Right lobe of liver (tissue), 6 donors: ENCODE measurements around the gene PNMA8B. TPM values are rescaled to one million over a fixed set of nuclear protein-coding genes. Genes with fewer than 3 reads are reported as not detected.
A peak's percentile ranks its signal among the peaks of the same experiment; 100 is the strongest.

Experiments used
- ATAC-seq, 4 donors: fragments of 200-7000 bp; cut with Tn5 transposase; one replicate each; pipeline ENCODE4 v1.9.1; 2020; ENCODE audit warnings: mild to moderate bottlenecking in 4 of 4, moderate library complexity in 4 of 4
- DNase-seq, 3 donors: peaks; one replicate each; pipeline ENCODE4 v3.0.0-alpha.2; 2020
- H3K27ac ChIP-seq, 3 donors: fragments of 200-600 bp; one replicate each; pipeline ENCODE4 v1.8.0; 2022
- H3K27me3 ChIP-seq, 2 donors: fragments of 200-600 bp; one replicate each; pipeline ENCODE4 v1.8.0; 2022
- H3K36me3 ChIP-seq, 4 donors: fragments of 200-600 bp; sonication (generic) in 1 of 4; one replicate each; pipeline versions ENCODE4 v1.5.1 to v1.8.0; 2017 to 2022; ENCODE audit warnings: control low read depth in 1 of 4
- H3K4me1 ChIP-seq, 4 donors: fragments of 200-600 bp; sonication (generic) in 1 of 4; one replicate each; pipeline versions ENCODE4 v1.5.1 to v1.8.0; 2017 to 2022; ENCODE audit warnings: control low read depth in 1 of 4
- H3K4me3 ChIP-seq, 3 donors: fragments of 200-600 bp; one replicate each; pipeline ENCODE4 v1.8.0; 2022
- H3K9me3 ChIP-seq, 4 donors: fragments of 200-600 bp; sonication (generic) in 1 of 4; one replicate each; pipeline versions ENCODE4 v1.5.1 to v1.8.0; 2017 to 2022; ENCODE audit warnings: control low read depth in 1 of 4
- POLR2A ChIP-seq: fragments of 450-650 bp; IDR thresholded peaks from one replicate; pipeline ENCODE4 v1.6.1; 2017; ENCODE audit warnings: antibody characterized with exemption, mild to moderate bottlenecking
- WGBS: methylation state at CpG from one replicate; pipeline ENCODE4 v1.1.6; 2018; ENCODE audit warnings: low coverage, low lambda C conversion rate; ENCODE audit not compliant: insufficient coverage; ENCODE audit errors: missing lambda C conversion rate; 5-methylcytosine and 5-hydroxymethylcytosine counted together
- intact Hi-C, 2 donors: fragments of 100-400 bp; cut with DNase I; formaldehyde crosslinking; loops; one replicate each; pipeline versions ENCODE4 v1.11.2 to v1.14.1; 2022
- total RNA-seq, 6 experiments: library from RNA; depleted of rRNA in 2 of 6; stranded (reverse); fragments of >200 nt in 2 of 6; fragmentation: NEBNext Ultra II Directional in 3 of 6; extraction: Animal tissue kit (Norgen Biotek cat#: 25700) in 3 of 6; gene quantifications; one replicate each; pipeline versions ENCODE4 v1.1.0 to v1.2.4, GENCODE V29; 2016 to 2023
- TF ChIP-seq, protein P1 (sequence below), 4 donors: fragments of 200-600 bp in 3 of 4; fragments of 450-650 bp in 1 of 4; IDR thresholded peaks; one replicate each; pipeline versions ENCODE4 v1.5.1 to v1.8.0; 2016 to 2022; ENCODE audit warnings: antibody characterized with exemption in 4 of 4, mild to moderate bottlenecking in 2 of 4
- donor health status: DM: no; HTN: yes; CAD: no.
- donor health status: DM: no; HTN: no; CAD: no.
- donor health status: DM: no; HTN: no; CAD: no.
- donor health status: DM: no; HTN: yes; CAD: no.
- donor health status: DM: no; HTN: yes; CAD: no.

The PNMA8B gene
- total RNA-seq, 6 experiments from 2014 or later, result 0.20 to 0.55 (median 0.33) TPM

DNA sequence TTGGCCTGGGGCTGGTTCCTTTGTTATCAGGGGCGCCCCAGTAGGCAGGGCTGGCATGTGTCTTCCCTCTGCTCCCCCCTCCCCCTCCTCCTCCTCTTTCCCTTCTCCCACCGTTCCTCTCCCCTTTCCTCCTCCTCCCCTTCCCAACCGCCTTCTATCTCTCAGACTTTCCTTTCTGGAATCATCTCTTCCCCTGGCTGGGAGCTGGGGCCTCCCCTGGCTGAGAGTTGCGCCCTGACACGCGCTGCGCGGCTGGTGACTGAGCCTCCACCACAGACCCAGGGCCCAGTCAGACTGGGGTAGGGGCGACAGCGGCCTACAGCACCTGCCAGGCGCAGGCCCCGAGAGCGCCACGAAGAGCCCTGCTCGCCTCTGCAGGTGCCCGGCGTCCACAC is 2.8 kb downstream of the PNMA8B start:
- Histone ChIP-seq H3K27ac (peak overlapping the region in 1 of 3 donors; percentile 57), H3K4me1 (peaks cover 0 to 11% (median 0%) of the 10 kb centered on the region in 4 donors), H3K27me3 (peaks cover 0 to 11% of the 10 kb centered on the region in 2 donors), H3K4me3 (peak overlapping the region; percentile 25 to 41 (median 26)), H3K9me3 (no peaks in the 10 kb centered on the region), H3K36me3 (no peaks in the 10 kb centered on the region)
- whole genome bisulfite sequencing, result 10% methylated on average over 8 of the region's 17 CpGs
- TF ChIP-seq, protein P1, sequence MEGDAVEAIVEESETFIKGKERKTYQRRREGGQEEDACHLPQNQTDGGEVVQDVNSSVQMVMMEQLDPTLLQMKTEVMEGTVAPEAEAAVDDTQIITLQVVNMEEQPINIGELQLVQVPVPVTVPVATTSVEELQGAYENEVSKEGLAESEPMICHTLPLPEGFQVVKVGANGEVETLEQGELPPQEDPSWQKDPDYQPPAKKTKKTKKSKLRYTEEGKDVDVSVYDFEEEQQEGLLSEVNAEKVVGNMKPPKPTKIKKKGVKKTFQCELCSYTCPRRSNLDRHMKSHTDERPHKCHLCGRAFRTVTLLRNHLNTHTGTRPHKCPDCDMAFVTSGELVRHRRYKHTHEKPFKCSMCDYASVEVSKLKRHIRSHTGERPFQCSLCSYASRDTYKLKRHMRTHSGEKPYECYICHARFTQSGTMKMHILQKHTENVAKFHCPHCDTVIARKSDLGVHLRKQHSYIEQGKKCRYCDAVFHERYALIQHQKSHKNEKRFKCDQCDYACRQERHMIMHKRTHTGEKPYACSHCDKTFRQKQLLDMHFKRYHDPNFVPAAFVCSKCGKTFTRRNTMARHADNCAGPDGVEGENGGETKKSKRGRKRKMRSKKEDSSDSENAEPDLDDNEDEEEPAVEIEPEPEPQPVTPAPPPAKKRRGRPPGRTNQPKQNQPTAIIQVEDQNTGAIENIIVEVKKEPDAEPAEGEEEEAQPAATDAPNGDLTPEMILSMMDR (IDR thresholded peaks at IDR 0.05), result no peak
- TF ChIP-seq POLR2A, result no peak
- ATAC-seq, result peak in 1 of 4 donors; percentile 8
- intact Hi-C loops, result loop anchor here (10.0 kb wide), 2 partner anchors 208 to 218 kb away; no protein-coding TSS in a partner anchor
- DNase-seq, result peak in 1 of 3 donors; percentile 21

- DNase-seq, result no peak
- peaks cover 0 to 15% (median 0%) of the 10 kb centered on the region in 4 donors for H3K4me1 ChIP-seq
- no peak overlapping the region for H3K27ac ChIP-seq
- H3K4me3 ChIP-seq, result no peak overlapping the region
- 20% methylated on average over 12 of the region's 18 CpGs for WGBS
- TF ChIP-seq, protein P1 (IDR thresholded peaks at IDR 0.05), result no peak
- TF ChIP-seq POLR2A, result no peak
- H3K9me3 ChIP-seq, result no peaks in the 10 kb centered on the region
- intact Hi-C loops, result loop anchor here (10.0 kb wide), 2 partner anchors 207 to 217 kb away; no protein-coding TSS in a partner anchor
- H3K27me3 ChIP-seq, result peaks cover 0 to 11% of the 10 kb centered on the region in 2 donors
- ATAC-seq, result no peak
- H3K36me3 ChIP-seq, result no peaks in the 10 kb centered on the region
Observed at GRCh38 chr19:46491975-46492682, 3.5 kb downstream of the PNMA8B start.

DNA sequence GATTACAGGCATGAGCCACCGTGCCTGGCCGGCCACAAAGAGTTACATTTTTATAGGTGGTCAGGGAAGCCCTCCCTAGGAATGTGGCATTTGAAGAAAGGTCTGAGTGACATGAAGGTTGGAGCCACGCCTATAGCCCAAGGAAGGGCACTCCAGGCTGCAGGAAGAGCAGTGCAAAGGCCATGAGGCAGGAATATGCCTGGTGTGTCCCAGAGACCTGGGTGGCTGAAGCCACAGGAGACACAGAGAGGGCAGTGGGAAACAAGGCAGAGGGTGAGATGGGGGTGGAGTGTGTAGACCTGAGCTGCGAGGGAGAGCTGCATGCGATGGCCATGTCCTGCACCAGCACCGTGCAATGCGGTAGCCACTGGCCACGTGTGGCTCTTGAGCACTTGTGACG is 4.9 kb downstream of the PNMA8B start:
- peaks cover 0 to 15% (median 0%) of the 10 kb centered on the region in 4 donors for H3K4me1 ChIP-seq
- DNase-seq (no peak), ATAC-seq (no peak)
- no peak for TF ChIP-seq POLR2A
- TF ChIP-seq, protein P1 (IDR thresholded peaks at IDR 0.05), result no peak
- no peak overlapping the region for H3K27ac ChIP-seq
- no peaks in the 10 kb centered on the region for H3K9me3 ChIP-seq
- WGBS, result 32% methylated on average over 2 of the region's 9 CpGs
- H3K4me3 ChIP-seq, result no peak overlapping the region
- intact Hi-C loops, result loop anchor here (10.0 kb wide), 2 partner anchors 206 to 216 kb away; no protein-coding TSS in a partner anchor
- no peaks in the 10 kb centered on the region for H3K36me3 ChIP-seq
- H3K27me3 ChIP-seq, result peaks cover 0 to 11% of the 10 kb centered on the region in 2 donors

DNA sequence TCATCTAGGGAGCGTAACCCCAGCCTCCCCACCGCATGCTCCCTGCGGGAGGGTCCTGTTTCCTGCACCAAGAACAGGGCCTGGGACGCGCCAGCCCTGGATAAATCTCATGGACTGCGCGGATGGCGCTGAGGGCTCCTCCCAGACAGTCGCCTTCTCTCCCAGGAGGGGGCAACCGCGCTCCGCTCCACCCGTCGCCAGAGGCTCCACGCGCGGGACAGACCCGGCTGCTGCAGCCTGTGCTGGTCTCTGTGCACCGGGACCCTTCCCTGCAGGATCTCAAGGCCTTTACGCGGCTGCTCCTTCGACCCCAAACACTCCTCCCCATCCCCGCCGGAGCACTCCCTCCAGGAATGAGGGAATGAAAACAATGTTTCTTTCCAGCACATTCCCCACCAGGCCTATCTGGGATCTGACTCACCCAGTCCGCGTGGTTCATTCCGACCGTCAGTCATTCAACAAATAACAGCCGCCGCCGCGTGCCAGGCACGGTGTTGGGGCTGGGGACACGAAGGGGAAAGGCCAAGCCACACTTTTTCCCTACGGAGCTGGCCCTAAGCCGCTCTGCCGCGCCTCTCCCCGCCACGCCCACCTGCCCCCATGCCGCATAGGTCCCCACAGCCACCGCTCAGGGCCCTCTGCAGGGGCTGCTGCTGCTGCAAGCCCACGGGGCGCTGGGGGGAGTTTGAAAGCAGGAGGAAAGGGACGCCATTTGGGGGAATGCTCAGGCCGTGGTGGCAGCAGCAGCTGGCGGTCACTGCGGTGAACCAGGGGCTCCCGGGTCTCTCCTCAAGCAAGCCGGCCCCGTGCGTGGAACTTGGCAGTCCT is 6.0 kb downstream of the PNMA8B start:
- DNase-seq (peak in 2 of 3 donors; percentile 50 to 63), ATAC-seq (peak; percentile 52 to 61 (median 58))
- intact Hi-C loops, result loop anchor here (2.0 to 10.0 kb wide), 3 partner anchors 87 to 215 kb away; no protein-coding TSS in a partner anchor
- peaks cover 0 to 15% (median 0%) of the 10 kb centered on the region in 4 donors for H3K4me1 ChIP-seq
- no peak overlapping the region for H3K27ac ChIP-seq
- peaks cover 0 to 11% of the 10 kb centered on the region in 2 donors for H3K27me3 ChIP-seq
- WGBS, result 4% methylated on average over 14 of the region's 52 CpGs
- no peaks in the 10 kb centered on the region for H3K9me3 ChIP-seq
- H3K4me3 ChIP-seq, result no peak overlapping the region
- H3K36me3 ChIP-seq, result no peaks in the 10 kb centered on the region
- TF ChIP-seq, protein P1 (IDR thresholded peaks at IDR 0.05), result peak; percentile 25 to 38 (median 33)
- TF ChIP-seq POLR2A, result no peak
